ENCODE measurements around the gene ETV3L.
A peak's percentile ranks its signal among the peaks of the same experiment; 100 is the strongest.
"Not testable (repeated sequence)": the region's sequence is repeated elsewhere in the genome, so short reads cannot be mapped to it uniquely, and the experiment has no call there.

The ETV3L gene

DNA sequence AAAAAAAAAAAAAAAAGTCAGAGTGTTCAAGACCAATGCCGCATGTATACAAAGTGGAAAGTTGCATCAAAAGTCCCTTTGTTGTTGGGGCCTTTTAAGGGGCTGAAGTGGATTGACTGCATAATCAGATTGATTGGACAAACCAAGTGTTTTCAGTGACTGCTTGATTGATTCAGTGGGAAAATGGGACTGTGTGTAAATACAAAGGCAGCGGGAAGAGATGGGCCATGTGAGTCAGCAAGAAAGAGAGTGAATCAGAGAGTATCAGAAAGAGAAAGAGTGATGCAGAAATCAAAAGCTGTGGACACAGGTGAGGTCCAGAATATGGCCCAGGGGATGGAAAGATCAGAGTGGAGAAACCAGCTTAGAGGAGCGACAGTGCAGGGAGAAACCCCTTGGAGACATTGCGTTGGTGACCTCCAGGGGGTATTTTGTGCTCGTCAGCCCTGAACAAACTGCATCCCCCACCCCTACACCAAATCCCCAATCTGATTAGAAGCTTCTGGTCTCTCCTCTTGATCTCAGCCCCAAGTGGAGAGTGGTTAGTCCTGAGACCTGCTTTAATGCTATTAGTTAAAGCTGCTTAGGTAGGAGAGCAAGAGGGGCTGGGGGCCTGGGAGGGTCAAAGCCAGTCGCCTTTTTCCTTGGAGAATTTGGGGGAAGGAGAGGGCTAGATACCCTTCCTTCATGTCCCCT lies 5.1 kb upstream of the ETV3L start:
- DNase-seq: no peak

DNA sequence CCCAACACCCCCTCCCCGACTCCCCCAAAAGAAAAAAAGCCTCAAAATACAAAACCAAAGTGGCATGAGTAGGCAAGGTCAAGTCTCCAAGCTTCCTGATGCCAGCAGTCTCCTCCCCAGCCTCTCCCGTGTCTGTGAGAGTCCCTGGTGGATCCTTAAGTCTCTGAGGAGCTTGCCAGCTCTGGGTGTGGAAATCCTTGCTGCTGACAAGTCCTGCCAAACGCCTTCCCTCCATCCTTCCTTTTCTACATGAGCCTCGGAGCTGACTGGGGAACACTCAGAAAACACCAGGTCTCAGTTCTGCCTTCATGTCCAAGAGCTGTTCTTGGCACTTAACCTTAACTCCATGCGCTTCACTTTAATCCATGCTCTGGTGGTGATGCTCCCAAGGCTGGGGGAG lies 3.7 kb upstream of the ETV3L start:
- no peak for DNase-seq

DNA sequence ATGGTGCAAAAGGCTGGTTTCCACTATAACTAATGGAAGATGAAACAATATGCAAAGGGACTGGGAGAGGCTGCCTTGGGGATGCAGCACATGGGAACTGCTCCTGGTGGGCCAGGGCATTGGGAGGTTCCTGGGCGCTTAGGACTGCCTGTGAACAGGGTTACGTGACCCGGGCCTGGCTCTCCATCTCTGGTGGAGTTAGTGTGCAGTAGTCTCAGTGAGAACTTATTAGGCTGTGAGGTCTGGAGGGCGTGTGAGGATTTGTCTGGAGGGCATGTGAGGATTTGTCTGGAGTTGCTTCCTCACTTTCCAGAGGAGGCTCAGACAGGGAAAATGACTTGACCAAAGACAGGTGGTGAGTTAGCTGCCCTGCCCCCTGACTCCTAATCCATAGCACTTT lies 1.5 kb upstream of the ETV3L start:
- DNase-seq: no peak

DNA sequence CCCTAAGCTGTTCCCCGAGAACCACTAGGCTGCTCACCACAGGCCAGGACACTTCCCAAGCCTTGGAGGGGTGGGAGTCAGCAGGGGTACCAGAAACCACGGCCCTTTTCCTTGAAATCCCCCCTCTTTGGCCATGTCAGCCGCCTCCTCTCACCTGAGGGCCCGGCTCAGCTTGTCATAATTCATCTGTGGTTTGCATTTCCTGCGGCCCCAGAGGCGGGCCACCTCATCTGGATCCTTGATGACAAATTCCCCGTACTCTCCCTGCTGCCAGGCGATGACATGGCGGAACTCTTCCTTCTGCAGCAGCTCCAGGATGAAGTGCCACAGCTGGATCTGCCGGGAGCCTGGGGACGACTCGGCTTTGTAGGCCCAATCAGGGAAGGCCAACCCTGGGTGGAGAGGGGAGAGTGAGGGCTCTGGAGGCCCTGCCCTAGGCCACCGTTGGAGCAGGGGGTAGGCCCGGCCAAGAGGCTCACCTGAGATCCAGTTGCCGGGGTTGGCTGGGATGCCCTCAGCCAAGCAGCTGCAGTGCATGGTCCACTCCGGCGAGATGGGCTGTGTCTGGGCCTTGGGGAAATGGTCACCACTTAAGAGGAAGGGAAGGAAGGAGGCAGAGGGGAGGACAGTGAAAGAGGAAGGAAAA lies 498 bp downstream of the ETV3L start:
- not testable (repeated sequence) for DNase-seq

DNA sequence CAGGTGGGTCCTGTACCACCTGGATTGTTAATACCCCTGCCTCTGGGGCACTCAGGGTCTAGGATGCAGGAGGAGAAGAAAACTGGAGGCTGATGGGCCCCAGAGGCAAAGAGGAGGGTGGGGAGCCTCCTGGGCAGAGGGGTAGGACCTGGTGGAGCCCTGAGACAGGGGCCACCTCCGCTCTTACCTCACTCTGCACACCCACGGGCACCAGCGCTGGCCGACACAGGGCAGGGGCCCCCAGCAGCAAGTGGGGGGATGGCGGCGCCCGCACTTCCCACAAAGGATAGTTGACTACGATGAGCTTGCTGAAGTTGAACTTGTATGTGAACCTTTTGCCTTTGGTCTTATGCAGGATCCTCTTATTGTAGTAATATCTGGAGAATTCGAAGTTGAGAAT lies 1.1 kb downstream of the ETV3L start:
- DNase-seq: no peak

DNA sequence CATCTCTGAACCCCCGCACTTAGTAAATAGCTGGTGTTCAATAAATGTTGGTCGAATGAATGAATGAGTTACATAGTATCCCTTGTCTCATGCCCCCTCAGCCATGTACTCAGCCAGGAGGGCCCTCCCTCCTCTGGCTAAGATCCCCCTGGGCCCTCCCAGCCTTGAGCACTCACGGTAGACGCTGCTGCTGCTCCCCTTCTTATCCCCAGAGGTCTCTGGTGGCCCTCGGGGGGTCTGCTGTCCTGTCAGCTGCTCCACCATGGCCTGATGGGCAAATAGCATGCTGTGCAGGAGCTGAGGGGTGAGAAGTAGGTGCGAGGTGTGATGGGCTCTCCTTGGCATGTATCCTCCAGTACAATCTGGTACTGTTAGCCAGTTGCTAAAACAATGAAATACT lies 1.9 kb downstream of the ETV3L start:
- DNase-seq: no peak

DNA sequence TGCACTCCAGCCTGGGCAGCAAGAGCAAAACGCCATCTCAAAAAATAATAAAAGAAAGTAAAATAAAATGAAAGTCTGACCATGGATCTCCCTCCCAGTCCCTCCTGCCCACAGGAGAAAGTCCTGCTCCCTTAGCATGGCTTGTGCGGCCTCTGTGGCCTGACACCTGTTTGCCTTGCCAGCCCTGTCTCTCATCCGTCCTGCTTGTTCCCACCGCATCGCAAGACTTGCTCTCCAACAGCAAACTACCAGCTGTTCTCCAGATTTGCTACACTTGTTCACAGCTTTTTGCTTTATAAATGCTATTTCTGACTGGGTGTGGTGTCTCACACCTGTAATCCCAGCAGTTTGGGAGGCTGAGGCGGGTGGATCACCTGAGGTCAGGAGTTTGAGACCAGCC lies 2.7 kb downstream of the ETV3L start:
- no peak for DNase-seq

DNA sequence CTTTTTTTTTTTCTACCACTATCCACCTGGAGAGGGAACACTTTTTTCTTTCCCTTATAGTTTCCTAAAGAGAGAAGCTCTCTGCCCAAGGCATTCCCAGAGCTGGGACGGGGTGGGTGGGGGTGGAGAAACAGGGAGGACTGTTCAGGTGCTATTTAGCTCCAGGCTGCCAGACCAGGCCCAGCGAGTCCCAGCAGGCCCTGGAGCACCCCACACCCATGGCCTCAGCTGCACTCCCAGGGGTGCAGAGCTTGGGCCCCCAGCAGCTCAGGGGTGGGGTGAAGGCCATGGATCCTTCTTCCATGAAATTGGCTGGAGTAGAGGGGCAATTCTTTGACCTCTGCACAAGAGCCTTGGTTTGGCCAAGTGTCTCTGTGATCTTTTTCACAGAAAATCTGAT lies 4.1 kb downstream of the ETV3L start:
- DNase-seq: no peak

DNA sequence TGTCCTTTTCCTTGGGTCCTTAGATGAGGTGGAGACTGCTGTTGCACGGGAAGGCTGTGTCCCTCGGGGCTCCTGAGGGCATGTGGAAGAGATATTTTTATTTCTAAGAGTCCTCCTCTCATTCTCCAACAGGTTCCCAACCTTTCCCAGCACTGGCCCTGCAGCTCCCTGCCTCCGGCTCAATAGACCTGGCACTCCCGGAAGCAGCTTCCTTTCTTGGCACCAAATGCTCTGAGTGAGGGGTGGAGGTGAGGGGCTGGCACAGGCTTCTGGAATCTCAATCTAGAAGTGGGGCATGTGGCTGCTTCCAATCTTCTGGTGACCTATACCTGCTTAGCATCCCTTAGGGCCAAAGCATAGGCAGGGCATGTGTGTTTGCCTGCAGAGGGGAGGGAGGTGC lies 4.5 kb downstream of the ETV3L start:
- DNase-seq: no peak

DNA sequence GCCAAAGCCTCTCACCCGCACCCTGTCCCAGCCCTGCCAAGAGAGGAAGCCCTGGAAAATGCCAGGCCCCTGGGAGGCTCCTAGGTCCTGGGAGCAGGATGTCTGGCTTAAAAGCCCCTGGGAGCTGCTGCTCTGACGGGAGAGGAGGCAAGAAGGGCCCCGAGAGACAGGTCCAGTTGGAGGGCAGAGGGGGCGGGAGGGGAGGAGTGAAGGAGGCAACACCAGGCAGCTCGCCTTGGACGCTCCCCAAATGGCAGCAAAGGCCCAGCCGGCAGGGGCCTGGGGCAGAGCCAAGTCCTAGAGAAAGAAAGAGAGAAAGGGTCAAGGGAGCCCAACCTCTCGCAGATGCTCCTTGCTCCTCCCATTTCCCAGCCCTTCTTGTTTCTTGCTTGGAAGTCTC lies 6.8 kb downstream of the ETV3L start:
- peak in 1 of 2 donors; percentile 20 for DNase-seq

DNA sequence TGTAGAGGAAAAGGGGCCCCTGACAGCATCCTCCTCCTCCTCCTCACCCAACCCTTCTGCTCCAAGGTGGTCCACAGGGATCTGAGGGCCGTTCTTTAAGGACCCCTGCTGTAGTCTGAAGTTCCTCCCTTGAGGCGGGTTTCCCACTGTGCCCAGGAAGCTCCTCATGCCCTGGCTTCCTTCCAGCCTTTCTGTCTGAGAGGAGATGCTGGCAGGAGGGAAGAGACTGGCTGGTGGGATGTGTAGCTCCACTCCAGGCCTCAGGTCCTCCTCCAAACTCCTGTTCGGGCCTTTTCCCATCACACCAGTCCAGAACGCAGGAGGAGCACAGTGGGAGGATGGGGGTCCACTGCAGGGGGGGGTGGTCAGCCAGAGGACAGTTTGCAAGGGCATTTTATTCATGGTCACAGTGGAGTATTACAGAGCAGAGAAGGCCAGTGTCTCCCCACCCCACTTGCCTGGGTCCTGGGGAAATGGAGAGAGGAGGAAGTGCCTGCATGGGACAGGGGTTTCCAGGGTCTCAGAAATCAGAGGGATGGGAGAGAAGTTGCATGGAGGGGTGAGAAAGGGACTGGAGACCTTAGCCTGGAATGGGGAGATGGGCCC lies 7.8 kb downstream of the ETV3L start:
- DNase-seq: no peak

DNA sequence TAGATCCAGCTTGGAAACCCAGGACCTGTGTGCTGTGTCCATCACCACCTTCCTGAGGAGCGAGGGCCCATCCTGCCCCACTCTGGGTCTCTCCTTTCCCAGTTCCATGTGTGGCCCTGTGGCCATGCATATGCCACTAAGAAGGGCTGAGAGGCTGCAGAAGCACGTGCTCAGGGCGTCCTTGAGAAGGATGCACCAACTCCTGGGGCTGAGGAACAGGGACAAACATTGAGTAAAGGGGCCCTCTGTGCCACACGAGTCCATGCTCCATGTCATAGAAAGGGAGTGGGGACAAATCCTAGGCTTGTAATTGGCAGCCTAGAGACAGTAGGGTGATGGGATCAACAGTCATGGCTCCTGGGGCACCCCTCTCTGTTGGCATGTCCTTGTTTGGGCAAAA lies 8.4 kb downstream of the ETV3L start:
- DNase-seq: no peak

DNA sequence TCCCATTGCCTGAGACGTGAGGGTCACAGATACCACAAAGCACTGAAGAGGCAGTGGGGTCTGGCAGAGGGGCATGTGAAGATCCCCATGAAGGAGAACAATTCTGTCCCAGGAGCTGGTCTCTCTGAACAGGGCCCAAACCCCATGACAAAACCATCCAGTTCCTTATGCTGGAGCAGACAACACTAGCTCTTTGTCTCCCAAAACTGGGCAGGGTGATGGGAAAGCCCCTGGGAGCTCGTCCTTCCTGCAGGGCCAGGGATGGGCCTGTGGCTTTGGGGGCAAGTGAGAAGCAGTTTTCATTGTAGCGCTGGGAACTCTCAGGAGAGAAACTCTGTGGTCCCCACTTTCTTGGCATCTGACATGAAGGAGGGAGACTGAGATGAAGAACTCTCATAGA lies 8.8 kb downstream of the ETV3L start:
- DNase-seq: no peak

DNA sequence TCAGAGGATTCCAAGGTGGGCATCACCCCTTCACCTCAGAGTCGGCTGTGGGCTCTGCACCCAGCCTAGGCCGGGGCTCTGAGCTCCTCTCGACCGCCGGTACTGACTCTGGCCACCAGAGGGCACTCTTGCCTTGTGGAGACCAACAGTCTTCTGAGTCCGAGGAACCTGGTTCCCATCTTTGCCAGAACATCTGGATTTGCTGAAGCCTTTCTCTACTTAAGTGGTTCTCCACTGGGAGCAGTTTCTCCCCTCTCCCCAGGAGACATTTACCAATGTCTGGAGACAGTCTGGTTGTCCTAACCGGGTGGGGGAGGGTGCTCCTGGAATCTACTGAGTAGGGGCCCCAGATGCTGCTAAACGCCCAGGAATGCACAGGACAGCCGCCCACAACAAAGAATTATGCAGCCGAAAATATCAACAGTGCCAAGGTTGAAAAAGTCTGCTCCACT lies 9.4 kb downstream of the ETV3L start:
- DNase-seq: peak; percentile 44 to 67

DNA sequence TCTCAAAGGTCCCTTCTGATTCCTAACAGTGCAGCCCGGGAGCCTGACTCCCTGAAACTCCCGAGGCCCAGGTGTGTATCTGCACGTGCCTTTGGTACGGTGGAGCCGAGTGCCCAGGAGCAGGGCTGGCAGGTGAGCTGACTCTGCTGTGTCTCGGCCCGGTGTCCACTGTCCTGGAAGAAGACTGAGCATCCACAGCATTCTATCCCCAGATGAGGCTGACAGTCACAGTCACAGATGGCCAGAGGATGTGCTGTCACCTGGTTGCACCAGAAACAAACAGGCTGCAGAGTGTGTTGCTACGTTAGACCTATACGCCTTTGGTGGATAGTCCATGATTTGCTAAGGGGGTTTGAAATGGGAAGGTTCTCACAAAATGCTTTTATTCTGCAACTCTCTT lies 9.8 kb downstream of the ETV3L start:
- no peak for DNase-seq

DNA sequence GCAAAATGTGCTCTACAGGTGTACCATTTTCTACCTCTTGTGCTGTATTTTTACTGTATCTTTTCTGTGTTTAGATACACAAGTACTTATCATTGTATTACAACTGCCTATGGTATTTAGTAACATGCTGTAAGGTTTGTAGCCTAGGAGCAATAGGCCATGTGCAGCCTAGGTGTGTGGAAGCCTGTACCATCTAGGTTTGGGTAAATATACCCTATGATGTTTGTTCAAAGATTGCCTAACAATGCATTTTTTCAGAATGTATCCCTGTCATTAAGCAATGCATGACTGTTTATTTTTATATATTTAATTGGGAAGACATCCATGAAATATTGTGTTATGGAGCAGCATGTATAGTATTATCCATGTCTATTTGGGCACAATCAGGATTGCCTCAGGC lies 11.0 kb downstream of the ETV3L start:
- no peak for DNase-seq

DNA sequence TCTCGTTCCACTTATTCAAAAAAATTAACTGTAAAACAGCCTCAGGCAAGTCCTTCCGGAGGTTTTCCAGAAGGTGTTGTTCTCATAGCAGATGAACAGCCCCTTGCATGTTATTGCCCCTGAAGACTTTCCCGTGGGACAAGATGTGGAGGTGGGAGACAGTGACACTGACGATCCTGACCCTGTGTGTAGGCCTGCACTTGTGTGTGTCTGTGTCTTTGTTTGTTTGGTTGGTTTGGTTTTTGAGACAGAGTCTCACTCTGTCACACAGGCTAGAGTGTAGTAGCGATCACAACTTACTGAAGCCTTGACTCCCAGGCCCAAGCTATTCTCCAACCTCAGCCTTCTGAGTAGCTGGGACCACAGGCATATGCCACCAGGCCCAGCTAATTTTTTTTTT lies 12.6 kb downstream of the ETV3L start:
- DNase-seq: no peak

DNA sequence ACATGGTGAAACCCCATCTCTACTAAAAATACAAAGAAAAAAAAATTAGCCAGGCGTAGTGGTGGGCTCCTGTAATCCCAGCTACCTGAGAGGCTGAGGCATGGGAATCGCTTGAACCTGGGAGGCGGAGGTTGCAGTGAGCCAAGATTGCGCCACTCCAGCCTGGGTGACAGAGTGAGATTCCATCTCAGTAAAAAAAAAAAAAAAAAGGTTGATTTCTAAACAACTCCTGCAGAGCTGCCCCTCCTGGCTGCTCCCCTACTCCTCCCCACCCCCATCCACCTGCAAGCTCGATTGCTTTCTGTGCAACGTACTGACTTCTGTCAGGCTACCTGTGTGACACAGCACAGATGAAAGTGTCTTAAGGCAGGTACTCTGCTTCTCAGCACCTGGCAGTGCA lies 13.3 kb downstream of the ETV3L start:
- DNase-seq: no peak

DNA sequence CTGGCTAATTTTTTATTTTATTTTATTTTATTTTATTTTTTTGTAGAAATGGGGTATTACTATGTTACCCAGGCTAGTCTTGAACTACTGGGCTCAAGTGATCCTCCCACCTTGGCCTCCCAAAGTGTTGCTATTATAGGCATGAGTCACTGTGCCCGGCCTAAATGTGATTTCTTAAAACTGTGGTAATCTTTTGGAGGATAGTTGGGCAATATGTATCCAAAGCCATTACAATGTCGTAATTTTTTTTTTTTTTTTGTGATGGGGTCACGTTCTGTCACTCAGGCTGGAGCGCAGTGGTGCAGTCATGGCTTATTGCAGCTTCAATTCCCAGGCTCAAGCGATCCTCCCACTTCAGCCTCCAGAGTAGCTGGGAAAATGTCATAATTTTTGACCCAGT lies 14.2 kb downstream of the ETV3L start:
- DNase-seq: no peak

DNA sequence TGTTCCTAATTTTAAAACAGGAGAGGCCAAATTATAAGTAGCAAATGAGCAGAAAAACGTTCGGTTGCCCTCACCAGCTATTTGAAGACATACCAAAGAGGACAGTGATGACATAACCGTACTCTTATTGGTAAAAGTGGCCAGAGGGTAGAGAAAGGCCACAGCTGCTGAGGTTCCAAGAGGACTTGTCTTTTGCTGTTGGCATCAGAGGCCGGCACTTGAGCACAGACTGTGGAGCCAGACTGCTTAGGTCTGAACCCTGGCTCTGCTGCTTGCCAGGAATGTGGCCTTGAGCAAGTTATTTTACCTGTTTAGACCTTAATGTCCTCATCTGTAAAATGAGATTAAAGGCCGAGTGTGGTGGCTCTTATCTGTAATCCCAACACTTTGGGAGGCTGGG lies 14.9 kb downstream of the ETV3L start:
- no peak for DNase-seq

DNA sequence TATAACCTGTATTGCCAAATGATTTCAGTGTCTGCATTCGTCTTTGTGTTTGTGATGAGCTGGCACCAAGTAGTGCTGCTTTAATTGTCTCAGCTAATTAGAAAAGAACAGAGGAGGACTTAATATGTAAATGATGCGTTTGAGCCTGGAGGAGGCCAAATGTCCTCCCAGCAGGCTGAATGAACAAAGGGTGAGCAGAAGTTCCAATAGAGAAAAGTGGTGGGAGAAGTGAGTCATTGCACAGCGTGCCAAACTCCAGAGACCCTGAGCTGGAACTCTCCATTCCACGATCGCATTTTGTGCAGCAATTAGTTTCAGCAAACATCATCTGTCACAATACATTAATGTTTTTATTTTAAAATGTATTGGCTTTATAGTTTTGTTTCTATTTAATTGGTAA lies 17.9 kb downstream of the ETV3L start:
- no peak for DNase-seq

DNA sequence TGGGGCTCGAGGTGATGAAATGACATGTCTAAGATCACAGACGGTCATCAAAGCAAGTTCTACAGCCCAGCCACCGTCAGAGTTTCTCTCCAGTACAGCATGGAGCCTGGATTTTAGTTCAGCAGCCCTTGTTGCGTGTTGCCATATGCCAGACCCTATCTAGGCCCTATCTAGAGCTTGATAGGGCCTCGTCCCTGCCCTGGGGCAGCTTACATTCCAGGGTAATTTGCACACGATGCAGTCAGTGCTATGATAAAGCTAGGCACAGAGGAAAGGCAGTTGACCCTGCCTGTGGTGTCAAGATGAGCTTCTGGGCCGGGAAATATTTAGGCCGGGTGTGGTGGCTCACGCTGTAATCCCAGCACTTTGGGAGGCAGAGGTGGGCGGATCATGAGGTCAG lies 18.9 kb downstream of the ETV3L start:
- no peak for DNase-seq

DNA sequence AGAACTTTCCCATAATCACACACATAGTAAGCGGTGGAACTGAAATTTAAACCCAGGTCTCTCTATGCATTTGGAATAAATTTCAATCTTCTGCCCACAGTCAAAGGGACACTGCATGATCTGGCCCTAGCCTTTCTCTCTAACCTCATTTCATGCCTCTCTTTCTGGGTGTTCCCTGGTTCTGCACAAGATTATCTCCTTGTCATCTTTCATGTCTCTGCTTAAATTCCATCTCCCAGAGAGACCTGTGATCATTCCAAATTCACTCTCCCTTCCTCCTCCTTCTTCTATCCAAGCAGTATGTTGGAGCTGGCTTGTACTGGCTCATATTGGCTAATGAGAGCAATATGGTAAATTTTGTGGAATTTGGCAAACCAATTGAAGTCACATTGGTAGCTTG lies 22.2 kb downstream of the ETV3L start:
- DNase-seq: no peak

DNA sequence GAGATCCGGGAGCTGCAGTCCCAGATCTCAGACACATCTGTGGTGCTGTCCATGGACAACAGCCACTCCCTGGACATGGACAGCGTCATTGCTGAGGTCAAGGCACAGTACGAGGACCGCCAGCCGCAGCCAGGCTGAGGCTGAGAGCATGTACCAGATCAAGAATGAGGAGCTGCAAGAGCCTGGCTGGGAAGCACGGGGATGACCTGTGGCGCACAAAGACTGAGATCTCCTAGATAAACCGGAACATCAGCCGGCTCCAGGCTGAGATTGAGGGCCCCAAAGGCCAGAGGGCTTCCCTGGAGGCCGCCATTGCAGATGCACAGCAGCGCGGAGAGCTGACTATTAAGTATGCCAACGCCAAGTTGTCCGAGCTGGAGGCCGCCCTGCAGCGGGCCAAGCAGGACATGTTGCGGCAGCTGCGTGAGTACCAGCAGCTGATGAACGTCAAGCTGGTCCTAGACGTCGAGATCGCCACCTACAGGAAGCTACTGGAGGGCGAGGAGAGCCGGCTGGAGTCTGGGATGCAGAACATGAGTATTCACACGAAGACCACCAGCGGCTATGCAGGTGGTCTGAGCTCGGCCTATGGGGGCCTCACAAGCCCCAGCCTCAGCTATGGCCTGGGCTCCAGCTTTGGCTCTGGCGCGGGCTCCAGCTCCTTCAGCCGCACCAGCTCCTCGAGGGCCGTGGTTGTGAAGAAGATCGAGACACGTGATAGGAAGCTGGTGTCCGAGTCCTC lies 25.5 kb downstream of the ETV3L start:
- peak in 1 of 2 donors; percentile 46 for DNase-seq

All from hippocampal formation (tissue), 2 donors.